Measurements from ENCODE around the gene APBA2. TPM values are rescaled to one million over a fixed set of nuclear protein-coding genes. Genes with fewer than 3 reads are reported as not detected.

APBA2 gene
- total RNA-seq, 1 experiment from 2014 or later, result not detected

- H3K27ac ChIP-seq (ENCODE audit: low read length), result no peak overlapping the region
- H3K4me2 ChIP-seq (ENCODE audit: low read depth, low read length, poor library complexity, severe bottlenecking), result no peak overlapping the region
- no peak overlapping the region for H3K9ac ChIP-seq (ENCODE audit: low read length)
- no peaks in the 10 kb centered on the region for H3K4me1 ChIP-seq (ENCODE audit: low read length)
- no peak overlapping the region for H3K4me3 ChIP-seq (ENCODE audit: low read length)
- H3K79me2 ChIP-seq (ENCODE audit: low read length), result no peaks in the 10 kb centered on the region
- H3K9me2 ChIP-seq (replicated peaks; ENCODE audit: insufficient read depth, low read length), result no peaks in the 10 kb centered on the region
- no peaks in the 10 kb centered on the region for H4K20me1 ChIP-seq (ENCODE audit: insufficient read depth, low read depth, low read length)
- no peaks in the 10 kb centered on the region; the same call in 1 of the 2 replicates for H3K9me3 ChIP-seq (ENCODE audit: low read length)
- H3K36me3 ChIP-seq (ENCODE audit: insufficient read depth, low read length), result no peaks in the 10 kb centered on the region
- DNase-seq, result no peak
- no peak overlapping the region for H2AFZ ChIP-seq (ENCODE audit: low read length)
- no peaks in the 10 kb centered on the region for H3K27me3 ChIP-seq (ENCODE audit: low read length)
Measured at GRCh38 chr15:29034593-29035335, 149.0 kb downstream of the APBA2 start.

GRCh38 chr15:29035336-29036285 lies 149.8 kb downstream of the APBA2 start:
- Histone ChIP-seq H2AFZ (ENCODE audit: low read length) (no peak overlapping the region), H3K9me3 (ENCODE audit: low read length) (no peaks in the 10 kb centered on the region; the same call in 1 of the 2 replicates), H3K36me3 (ENCODE audit: insufficient read depth, low read length) (no peaks in the 10 kb centered on the region), H4K20me1 (ENCODE audit: insufficient read depth, low read depth, low read length) (no peaks in the 10 kb centered on the region), H3K9me2 (replicated peaks; ENCODE audit: insufficient read depth, low read length) (no peaks in the 10 kb centered on the region), H3K79me2 (ENCODE audit: low read length) (no peaks in the 10 kb centered on the region), H3K4me1 (ENCODE audit: low read length) (no peaks in the 10 kb centered on the region), H3K27me3 (ENCODE audit: low read length) (no peaks in the 10 kb centered on the region), H3K27ac (ENCODE audit: low read length) (no peak overlapping the region), H3K4me2 (ENCODE audit: low read depth, low read length, poor library complexity, severe bottlenecking) (no peak overlapping the region), H3K4me3 (ENCODE audit: low read length) (no peak overlapping the region), H3K9ac (ENCODE audit: low read length) (no peak overlapping the region)
- DNase-seq, result no peak

- Histone ChIP-seq H3K27me3 (ENCODE audit: low read length) (no peaks in the 10 kb centered on the region), H2AFZ (ENCODE audit: low read length) (no peak overlapping the region), H3K4me2 (ENCODE audit: low read depth, low read length, poor library complexity, severe bottlenecking) (no peak overlapping the region), H3K27ac (ENCODE audit: low read length) (no peak overlapping the region), H4K20me1 (ENCODE audit: insufficient read depth, low read depth, low read length) (no peaks in the 10 kb centered on the region), H3K4me3 (ENCODE audit: low read length) (no peak overlapping the region), H3K9me3 (ENCODE audit: low read length) (no peaks in the 10 kb centered on the region), H3K4me1 (ENCODE audit: low read length) (no peaks in the 10 kb centered on the region), H3K79me2 (ENCODE audit: low read length) (no peaks in the 10 kb centered on the region), H3K9me2 (replicated peaks; ENCODE audit: insufficient read depth, low read length) (no peaks in the 10 kb centered on the region), H3K9ac (ENCODE audit: low read length) (no peak overlapping the region), H3K36me3 (ENCODE audit: insufficient read depth, low read length) (no peaks in the 10 kb centered on the region)
- DNase-seq, result no peak
Measured at GRCh38 chr15:29037997-29038705, 152.4 kb downstream of the APBA2 start.

GRCh38 chr15:29039466-29040369 lies 153.9 kb downstream of the APBA2 start:
- Histone ChIP-seq H2AFZ (ENCODE audit: low read length) (no peak overlapping the region), H3K27me3 (ENCODE audit: low read length) (no peaks in the 10 kb centered on the region), H3K36me3 (ENCODE audit: insufficient read depth, low read length) (no peaks in the 10 kb centered on the region), H3K4me3 (ENCODE audit: low read length) (no peak overlapping the region), H4K20me1 (ENCODE audit: insufficient read depth, low read depth, low read length) (no peaks in the 10 kb centered on the region), H3K79me2 (ENCODE audit: low read length) (no peaks in the 10 kb centered on the region), H3K9me3 (ENCODE audit: low read length) (no peaks in the 10 kb centered on the region), H3K4me2 (ENCODE audit: low read depth, low read length, poor library complexity, severe bottlenecking) (no peak overlapping the region), H3K9me2 (replicated peaks; ENCODE audit: insufficient read depth, low read length) (no peaks in the 10 kb centered on the region), H3K9ac (ENCODE audit: low read length) (no peak overlapping the region), H3K27ac (ENCODE audit: low read length) (no peak overlapping the region), H3K4me1 (ENCODE audit: low read length) (no peaks in the 10 kb centered on the region)
- DNase-seq, result no peak

- Histone ChIP-seq H3K27me3 (ENCODE audit: low read length) (no peaks in the 10 kb centered on the region), H2AFZ (ENCODE audit: low read length) (no peak overlapping the region), H3K36me3 (ENCODE audit: insufficient read depth, low read length) (no peaks in the 10 kb centered on the region), H3K27ac (ENCODE audit: low read length) (no peak overlapping the region), H3K9me3 (ENCODE audit: low read length) (no peaks in the 10 kb centered on the region), H3K4me1 (ENCODE audit: low read length) (no peaks in the 10 kb centered on the region), H3K9me2 (replicated peaks; ENCODE audit: insufficient read depth, low read length) (no peaks in the 10 kb centered on the region), H3K4me2 (ENCODE audit: low read depth, low read length, poor library complexity, severe bottlenecking) (no peak overlapping the region), H3K4me3 (ENCODE audit: low read length) (no peak overlapping the region), H3K79me2 (ENCODE audit: low read length) (no peaks in the 10 kb centered on the region), H4K20me1 (ENCODE audit: insufficient read depth, low read depth, low read length) (no peaks in the 10 kb centered on the region), H3K9ac (ENCODE audit: low read length) (no peak overlapping the region)
- DNase-seq, result no peak
Measured at GRCh38 chr15:29040370-29040751, 154.6 kb downstream of the APBA2 start.

DNA sequence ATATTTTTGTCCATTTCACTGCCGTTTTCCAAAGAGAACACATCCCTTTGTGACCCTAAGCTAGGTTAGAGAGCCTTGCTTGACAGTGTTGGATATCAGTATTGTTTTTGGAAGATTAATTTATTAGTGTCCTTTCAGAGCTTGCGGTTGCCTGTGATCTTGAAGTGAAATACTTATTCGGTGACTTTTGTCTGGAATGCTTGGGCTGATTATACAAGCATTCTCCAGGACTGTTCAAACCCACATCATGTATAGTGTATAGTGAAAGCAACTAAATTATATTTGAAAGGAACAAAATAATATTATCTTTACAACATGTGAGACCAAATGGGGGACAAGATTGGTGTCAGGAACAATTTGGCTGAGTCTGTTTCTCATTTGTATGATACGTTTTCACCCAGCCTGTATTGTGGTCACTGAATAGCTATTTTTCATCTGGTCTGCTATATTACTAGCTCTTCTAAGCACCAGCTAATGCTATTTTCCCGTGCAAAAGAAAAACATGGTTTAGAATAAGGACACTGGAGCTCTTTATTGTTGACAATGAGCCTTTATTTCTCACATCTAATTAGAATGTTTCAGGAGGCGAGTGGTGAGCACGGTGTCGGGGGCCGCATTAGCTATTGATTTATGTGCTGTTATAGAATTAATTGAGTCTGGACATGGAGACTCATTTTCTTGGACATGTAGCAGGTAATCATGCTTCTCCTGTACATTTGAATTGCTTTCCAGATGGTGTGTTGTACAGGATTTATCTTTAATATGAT lies 158.1 kb downstream of the APBA2 start:
- H3K9ac ChIP-seq (ENCODE audit: low read length), result no peak overlapping the region
- no peak overlapping the region for H3K27ac ChIP-seq (ENCODE audit: low read length)
- no peaks in the 10 kb centered on the region for H4K20me1 ChIP-seq (ENCODE audit: insufficient read depth, low read depth, low read length)
- no peaks in the 10 kb centered on the region for H3K9me3 ChIP-seq (ENCODE audit: low read length)
- no peak overlapping the region for H3K4me2 ChIP-seq (ENCODE audit: low read depth, low read length, poor library complexity, severe bottlenecking)
- DNase-seq, result no peak
- H2AFZ ChIP-seq (ENCODE audit: low read length), result no peak overlapping the region
- no peaks in the 10 kb centered on the region for H3K79me2 ChIP-seq (ENCODE audit: low read length)
- no peaks in the 10 kb centered on the region for H3K36me3 ChIP-seq (ENCODE audit: insufficient read depth, low read length)
- no peaks in the 10 kb centered on the region for H3K4me1 ChIP-seq (ENCODE audit: low read length)
- H3K9me2 ChIP-seq (replicated peaks; ENCODE audit: insufficient read depth, low read length), result no peaks in the 10 kb centered on the region
- no peaks in the 10 kb centered on the region for H3K27me3 ChIP-seq (ENCODE audit: low read length)
- H3K4me3 ChIP-seq (ENCODE audit: low read length), result no peak overlapping the region

GRCh38 chr15:29044503-29044901 lies 158.7 kb downstream of the APBA2 start:
- no peak for DNase-seq
- H2AFZ ChIP-seq (ENCODE audit: low read length), result no peak overlapping the region

More at GRCh38 chr15:29044503-29044901, 158.7 kb downstream of the APBA2 start:
- no peaks in the 10 kb centered on the region for H3K9me2 ChIP-seq (replicated peaks; ENCODE audit: insufficient read depth, low read length)
- no peak overlapping the region for H3K9ac ChIP-seq (ENCODE audit: low read length)
- no peaks in the 10 kb centered on the region for H3K4me1 ChIP-seq (ENCODE audit: low read length)
- H3K9me3 ChIP-seq (ENCODE audit: low read length), result no peaks in the 10 kb centered on the region
- H3K36me3 ChIP-seq (ENCODE audit: insufficient read depth, low read length), result no peaks in the 10 kb centered on the region
- no peak overlapping the region for H3K27ac ChIP-seq (ENCODE audit: low read length)
- no peaks in the 10 kb centered on the region for H4K20me1 ChIP-seq (ENCODE audit: insufficient read depth, low read depth, low read length)
- no peak overlapping the region for H3K4me3 ChIP-seq (ENCODE audit: low read length)
- H3K4me2 ChIP-seq (ENCODE audit: low read depth, low read length, poor library complexity, severe bottlenecking), result no peak overlapping the region
- no peaks in the 10 kb centered on the region for H3K79me2 ChIP-seq (ENCODE audit: low read length)
- H3K27me3 ChIP-seq (ENCODE audit: low read length), result no peaks in the 10 kb centered on the region
